GM10248 (cell line): ENCODE results near the gene PCDHA4.
"Not testable (repeated sequence)": the region's sequence is repeated elsewhere in the genome, so short reads cannot be mapped to it uniquely, and the experiment has no call there.

Experiments used
- CTCF ChIA-PET: fragments of 300-600 bp; sonication (Branson Sonifier 250); formaldehyde crosslinking; extraction: SDS; loops from one replicate; lab custom pipeline; 2021; ENCODE audit warnings: antibody characterized with exemption; lab: Yijun Ruan, JAX
- POLR2A ChIA-PET: fragments of 350-650 bp; sonication (Branson Sonifier 250); formaldehyde crosslinking; extraction: SDS; loops from one replicate; lab custom pipeline; 2020; ENCODE audit warnings: antibody characterized with exemption; lab: Yijun Ruan, JAX
- DNase-seq: peaks from one replicate; pipeline ENCODE4 v3.0.0; 2012; ENCODE audit errors: extremely low spot score
- CTCF ChIP-seq: IDR thresholded peaks from 2 replicates; pipeline ENCODE4 v1.5.1; 2012; ENCODE audit warnings: mild to moderate bottlenecking, low read depth; ENCODE audit errors: extremely low read depth, missing control alignments, control extremely low read depth

Gene PCDHA4

GRCh38 chr5:140791089-140791488 lies 15.8 kb upstream of the PCDHA4 start:
- CTCF ChIA-PET = no interaction called here
- no peak for DNase-seq
- POLR2A ChIA-PET = no interaction called here
- no peak for TF ChIP-seq CTCF

GRCh38 chr5:140794595-140795258 lies 12.1 kb upstream of the PCDHA4 start, which contains the start of gene PCDHA2:
Gene PCDHA2, plus strand, starts transcription at chr5:140794852.
- CTCF ChIA-PET = no interaction called here
- no peak for TF ChIP-seq CTCF

GRCh38 chr5:140795259-140795641 lies 11.6 kb upstream of the PCDHA4 start:
- TF ChIP-seq CTCF = no peak
- ChIA-PET POLR2A (no interaction called here), CTCF (no interaction called here)
- no peak for DNase-seq

More at GRCh38 chr5:140794595-140795258, 12.1 kb upstream of the PCDHA4 start, which contains the start of gene PCDHA2:
- POLR2A ChIA-PET = no interaction called here
- DNase-seq = no peak

- CTCF ChIA-PET, POLR2A ChIA-PET: not testable (repeated sequence)
These were observed 10.7 kb upstream of the PCDHA4 start for GRCh38 chr5:140796072-140796717.

GRCh38 chr5:140796718-140797095 lies 10.2 kb upstream of the PCDHA4 start:
- DNase-seq = no peak
- ChIA-PET POLR2A (no interaction called here), CTCF (no interaction called here)
- TF ChIP-seq CTCF = no peak

More at GRCh38 chr5:140796072-140796717, 10.7 kb upstream of the PCDHA4 start:
- not testable (repeated sequence) for DNase-seq

GRCh38 chr5:140800816-140801493 lies 5.9 kb upstream of the PCDHA4 start, which contains the start of gene PCDHA3:
Gene PCDHA3, plus strand, starts transcription at chr5:140801057.
- no peak for TF ChIP-seq CTCF
- CTCF ChIA-PET = no interaction called here
- no peak for DNase-seq
- POLR2A ChIA-PET = no interaction called here

- no peak for TF ChIP-seq CTCF
- DNase-seq = no peak
- CTCF ChIA-PET = no interaction called here
- POLR2A ChIA-PET = no interaction called here
These were observed 5.4 kb upstream of the PCDHA4 start for GRCh38 chr5:140801494-140801841.

- DNase-seq, POLR2A ChIA-PET, CTCF ChIA-PET: not testable (repeated sequence)
These were observed 4.5 kb upstream of the PCDHA4 start for GRCh38 chr5:140802381-140802780.
